HG02973 (cell line): ENCODE data around the gene NRP1.
"Not testable (repeated sequence)": the region's sequence is repeated elsewhere in the genome, so short reads cannot be mapped to it uniquely, and the experiment has no call there.

Experiments used
- ATAC-seq: cut with Tn5 transposase; IDR thresholded peaks from one replicate; pipeline ENCODE4 v1.9.1; 2021; ENCODE audit warnings: moderate library complexity; ENCODE audit not compliant: unreplicated experiment

NRP1 gene

GRCh38 chr10:33154590-33154989 lies 179.9 kb downstream of the NRP1 start:
- ATAC-seq = no peak

DNA sequence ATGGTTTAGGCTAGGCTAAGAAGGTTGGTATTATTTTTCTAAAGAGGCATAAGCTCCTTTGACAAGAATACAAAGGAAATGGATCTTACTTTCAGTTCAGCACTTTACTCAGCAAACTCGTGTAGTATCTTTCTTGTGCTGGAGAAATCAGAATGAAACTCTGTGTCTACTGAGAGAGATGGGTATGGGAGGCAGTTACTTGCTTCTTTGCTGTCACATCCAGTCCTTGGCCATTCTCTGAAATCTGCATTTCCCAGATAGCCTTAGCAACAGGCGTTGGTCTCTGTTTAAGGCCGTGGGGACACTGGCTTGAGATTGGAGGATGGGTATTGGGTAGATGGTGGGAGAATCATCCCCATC lies 180.5 kb downstream of the NRP1 start:
- no peak for ATAC-seq

DNA sequence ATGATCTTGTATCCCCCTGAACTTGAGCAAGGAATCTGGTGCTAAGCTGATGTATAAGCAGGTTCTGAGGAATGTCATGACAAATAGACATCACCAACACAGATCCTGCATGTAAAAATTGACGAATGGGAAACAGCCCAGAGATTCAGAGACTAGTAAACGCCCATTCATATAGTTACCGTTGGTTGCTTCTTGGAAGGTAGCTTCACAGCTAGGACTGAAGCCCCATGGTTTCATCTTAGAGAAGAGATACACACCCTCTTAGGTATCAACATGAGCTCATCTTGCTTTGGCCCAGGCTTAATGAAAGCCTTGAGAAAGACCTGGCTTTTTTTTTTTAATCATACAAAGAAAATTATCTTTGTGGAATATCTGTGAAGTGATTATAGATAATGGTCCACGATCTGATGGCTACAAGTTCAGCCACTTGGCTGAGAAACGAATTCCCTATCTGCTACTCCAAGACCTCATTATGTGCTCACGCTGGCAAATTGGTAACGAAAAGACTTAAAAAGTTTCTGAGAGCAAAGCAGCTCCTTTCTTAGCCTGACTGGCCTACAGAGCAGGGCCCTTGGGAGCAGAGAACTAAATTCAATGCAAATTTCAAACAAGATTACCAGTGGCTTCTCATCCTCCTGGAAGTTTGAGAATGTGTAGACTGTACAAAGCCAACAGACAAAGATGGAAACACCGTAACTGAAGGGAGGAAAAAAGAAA lies 181.1 kb downstream of the NRP1 start:
- ATAC-seq = no peak

- ATAC-seq = no peak
Observed at GRCh38 chr10:33152750-33153149, 181.7 kb downstream of the NRP1 start.

DNA sequence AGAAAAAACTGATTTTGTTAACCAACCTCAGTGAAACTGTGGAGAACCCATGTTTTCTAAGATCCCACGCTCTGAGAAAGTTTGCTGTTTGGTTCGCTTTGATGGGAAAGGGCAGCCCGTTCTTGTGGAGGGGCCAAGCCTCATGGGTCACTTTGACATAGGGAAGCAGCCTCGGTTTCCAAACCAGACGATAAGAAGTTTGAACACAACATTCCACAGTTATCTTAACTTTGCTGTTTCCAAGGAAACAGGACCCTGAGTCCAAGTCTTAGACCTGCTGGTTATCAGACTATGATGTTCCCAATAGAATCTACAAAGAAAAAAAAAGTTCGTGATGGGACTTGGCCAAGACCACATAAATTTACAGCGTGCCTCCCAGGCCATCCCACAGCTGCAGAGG lies 182.3 kb downstream of the NRP1 start:
- ATAC-seq = no peak

DNA sequence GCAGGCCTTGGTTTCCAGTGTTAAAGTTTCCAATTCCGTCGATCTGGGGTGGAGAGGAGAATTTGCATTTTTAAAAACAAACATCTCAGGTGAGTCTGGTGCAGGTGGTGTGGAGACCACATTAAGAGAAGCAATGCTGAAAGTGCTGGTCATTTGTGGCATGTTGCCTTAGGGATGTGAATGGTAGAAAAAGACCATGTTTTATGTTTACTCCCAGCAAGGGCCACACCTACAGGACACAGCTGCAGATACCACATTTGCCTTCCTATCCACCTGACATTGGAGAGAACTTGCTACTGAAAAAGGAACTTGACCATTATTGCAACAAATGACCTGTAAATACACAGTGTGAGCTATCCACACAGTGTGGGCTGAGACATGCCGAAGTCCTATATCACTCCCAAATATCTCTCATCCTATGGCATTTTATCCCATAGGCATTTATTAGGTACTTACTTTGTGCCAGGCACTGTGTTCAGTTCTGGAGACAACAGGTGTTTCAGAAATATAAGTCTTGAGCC lies 183.1 kb downstream of the NRP1 start:
- ATAC-seq = no peak

GRCh38 chr10:33150889-33151288 lies 183.6 kb downstream of the NRP1 start:
- ATAC-seq = no peak

DNA sequence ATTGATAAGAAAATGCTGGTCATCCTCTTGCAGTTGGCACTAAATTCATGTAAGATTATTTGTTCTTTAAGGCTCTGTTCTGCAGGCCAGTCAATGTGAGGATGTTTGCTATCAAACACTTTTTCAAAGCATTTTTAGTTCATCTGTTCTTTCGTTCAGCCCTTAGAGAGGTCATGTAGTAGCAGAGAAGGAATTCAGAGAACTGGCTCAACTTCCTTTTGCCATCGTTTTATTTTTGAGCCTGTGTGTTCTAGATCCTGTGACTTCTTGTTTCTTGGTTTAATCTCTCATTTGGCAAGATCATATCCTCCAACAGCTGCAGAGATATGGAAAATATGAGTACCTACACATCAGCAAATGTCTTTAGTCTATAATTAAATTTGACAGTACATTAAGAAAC lies 184.3 kb downstream of the NRP1 start:
- no peak for ATAC-seq

- no peak for ATAC-seq
Observed at GRCh38 chr10:33147013-33147310, 187.5 kb downstream of the NRP1 start.

GRCh38 chr10:33146189-33147012 lies 188.1 kb downstream of the NRP1 start:
- no peak for ATAC-seq

- ATAC-seq = no peak
Observed at GRCh38 chr10:33145451-33146188, 188.8 kb downstream of the NRP1 start.

- no peak for ATAC-seq
Observed at GRCh38 chr10:33143160-33143728, 191.2 kb downstream of the NRP1 start.

DNA sequence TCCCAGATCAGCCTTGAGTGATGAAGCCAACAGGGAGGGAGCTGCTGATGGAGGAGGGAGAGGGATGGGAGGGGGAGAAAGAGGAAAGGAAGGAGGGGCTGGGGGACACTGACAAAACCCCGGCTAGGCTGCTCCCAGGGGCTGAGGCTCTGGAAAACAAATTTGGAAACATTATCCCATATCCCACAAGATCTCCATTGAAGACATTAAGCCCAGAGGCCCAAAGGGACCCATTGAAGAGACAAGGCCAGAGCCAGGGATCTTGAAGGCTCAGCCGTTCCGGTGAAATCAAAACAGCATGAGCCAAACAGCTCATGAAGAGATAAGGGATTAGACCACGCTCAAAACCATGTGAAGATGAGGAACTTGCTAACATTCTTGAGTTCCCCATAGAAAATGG lies 192.2 kb downstream of the NRP1 start:
- ATAC-seq = no peak

- no peak for ATAC-seq
Observed at GRCh38 chr10:33141251-33141650, 193.2 kb downstream of the NRP1 start.

- no peak for ATAC-seq
Observed at GRCh38 chr10:33139181-33139646, 195.3 kb downstream of the NRP1 start.

- not testable (repeated sequence) for ATAC-seq
Observed at GRCh38 chr10:33138686-33139085, 195.8 kb downstream of the NRP1 start.

DNA sequence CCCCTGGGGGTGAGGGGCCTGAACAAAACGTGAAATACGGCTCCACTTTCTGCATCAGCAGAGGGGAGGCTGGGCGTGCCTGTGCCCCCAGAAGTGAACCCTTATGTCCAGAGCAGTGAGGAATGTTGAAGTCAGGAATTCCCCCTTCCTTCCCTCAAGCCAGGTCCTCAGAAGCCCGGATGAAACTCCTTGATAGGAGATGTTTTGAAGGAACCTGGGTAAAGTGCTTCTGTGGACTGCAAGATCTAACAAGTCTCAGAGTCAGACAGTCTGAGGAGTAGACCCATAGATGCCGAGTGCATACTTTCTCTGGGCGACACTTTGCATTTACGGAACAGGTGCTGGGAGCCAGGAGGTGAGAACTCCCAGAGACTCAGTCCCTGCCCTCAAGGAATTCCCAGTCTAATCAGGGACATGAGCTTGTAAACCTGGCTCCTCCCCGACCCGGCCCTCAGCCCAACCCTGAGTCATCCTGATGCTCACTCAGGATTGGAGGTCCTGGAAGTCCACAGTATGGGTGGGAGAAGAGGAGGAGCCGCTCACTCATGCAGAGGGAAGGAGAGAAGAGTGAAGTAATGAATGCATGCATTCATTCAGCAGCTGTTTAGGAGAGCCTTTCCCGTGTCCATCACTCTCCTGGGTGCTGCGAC lies 197.0 kb downstream of the NRP1 start:
- ATAC-seq = no peak

DNA sequence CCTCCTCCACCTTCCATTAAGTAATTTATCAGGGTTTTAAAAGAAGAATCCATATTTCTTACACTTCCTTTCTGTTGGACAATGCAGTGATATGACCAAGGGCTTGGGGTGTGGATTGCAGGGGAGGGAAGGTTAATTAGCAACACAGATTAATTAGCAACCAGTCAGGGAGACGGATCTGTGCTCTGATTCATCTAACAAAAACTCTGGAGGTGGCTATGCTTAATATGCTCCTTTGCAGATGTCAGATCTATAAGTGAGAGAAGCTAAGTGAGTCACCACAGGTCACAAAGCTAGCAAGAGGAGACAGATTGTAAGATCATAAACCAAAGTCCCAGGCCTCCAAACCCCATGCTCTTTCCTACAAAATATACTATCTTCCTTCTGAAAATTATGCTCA lies 197.7 kb downstream of the NRP1 start:
- ATAC-seq = no peak

- no peak for ATAC-seq
Observed at GRCh38 chr10:33136271-33136670, 198.2 kb downstream of the NRP1 start.

DNA sequence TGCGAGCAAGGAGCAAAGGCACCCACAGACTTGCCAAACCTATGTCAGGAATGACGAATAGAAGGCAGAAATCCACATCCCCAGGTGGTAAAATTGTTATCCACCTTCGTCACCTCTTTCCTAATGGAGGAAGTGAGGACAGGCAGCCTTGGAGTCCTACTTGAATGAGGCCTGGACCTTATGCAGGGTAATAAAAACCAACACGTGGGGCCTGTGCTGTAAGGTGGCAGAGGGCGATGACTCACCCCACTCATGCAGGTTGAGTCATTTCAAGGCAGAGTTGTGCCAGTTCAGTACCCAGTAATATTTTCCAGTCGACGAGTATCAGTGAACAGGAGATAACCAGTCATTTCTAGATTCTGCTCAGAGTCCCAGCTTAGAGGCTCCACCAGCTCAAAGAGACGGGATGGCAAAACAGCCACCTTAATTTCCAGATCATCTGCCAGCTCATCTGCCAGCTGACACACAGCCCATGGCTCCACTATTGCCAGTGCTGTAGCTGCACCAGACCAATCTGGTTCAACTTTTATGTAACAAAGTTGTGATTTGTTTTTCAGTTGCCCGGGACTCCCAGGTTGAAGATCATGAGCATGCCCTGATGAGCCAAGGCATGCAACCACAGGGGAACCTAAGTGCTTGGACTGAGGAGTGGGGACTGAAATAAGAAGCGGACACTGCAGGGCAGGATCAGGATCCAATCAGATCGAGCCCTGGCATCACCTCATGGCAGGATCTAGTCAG lies 200.3 kb downstream of the NRP1 start:
- ATAC-seq = no peak
